Hematopoietic multipotent progenitor cell treated with erythropoietin and hydrocortisone succinate and interleukin-3 and kit ligand, for 6 days (in vitro differentiated cells): ENCODE measurements around the gene BCO1.

Experiments used
- DNase-seq: peaks from one replicate; pipeline ENCODE4 v3.0.0-alpha.2; 2015

BCO1 gene

GRCh38 chr16:81321039-81321438 is 82.5 kb downstream of the BCO1 start:
- DNase-seq = no peak

- DNase-seq = no peak
Observed at GRCh38 chr16:81321536-81321935, 83.0 kb downstream of the BCO1 start.

GRCh38 chr16:81324808-81325207 is 86.3 kb downstream of the BCO1 start:
- DNase-seq = no peak

- no peak for DNase-seq
Observed at GRCh38 chr16:81327011-81327410, 88.5 kb downstream of the BCO1 start.

GRCh38 chr16:81327447-81328196 is 89.1 kb downstream of the BCO1 start:
- no peak for DNase-seq

- DNase-seq = no peak
Observed at GRCh38 chr16:81329947-81330346, 91.5 kb downstream of the BCO1 start.

- no peak for DNase-seq
Observed at GRCh38 chr16:81333356-81333755, 94.9 kb downstream of the BCO1 start.

GRCh38 chr16:81335669-81336068 is 97.2 kb downstream of the BCO1 start:
- DNase-seq = no peak

- no peak for DNase-seq
Observed at GRCh38 chr16:81337097-81337496, 98.6 kb downstream of the BCO1 start.
